HepG2 (cell line): ENCODE results near the gene EIF3J. TPM values are rescaled to one million over a fixed set of nuclear protein-coding genes. Genes with fewer than 3 reads are reported as not detected.

Source experiments
- IRX3 ChIP-seq: sonication (generic); formaldehyde crosslinking; IDR thresholded peaks from 2 replicates; pipeline ENCODE4 v1.8.1; 2023; ENCODE audit warnings: mild to moderate bottlenecking, low read depth, missing genetic modification reagents, borderline replicate concordance
- JARID2 ChIP-seq: sonication (generic); formaldehyde crosslinking; IDR thresholded peaks from 2 replicates; pipeline ENCODE4 v1.8.1; 2023; ENCODE audit warnings: missing genetic modification reagents, inconsistent platforms; ENCODE audit not compliant: insufficient replicate concordance
- MEF2D ChIP-seq: sonication (generic); formaldehyde crosslinking; IDR thresholded peaks from 2 replicates; pipeline ENCODE4 v1.5.1; 2020; ENCODE audit warnings: mild to moderate bottlenecking, missing genetic modification reagents
- SALL1 ChIP-seq: sonication (generic); formaldehyde crosslinking; IDR thresholded peaks from 2 replicates; pipeline ENCODE4 v1.8.0; 2022; ENCODE audit warnings: mild to moderate bottlenecking, missing genetic modification reagents
- SP2 ChIP-seq: sonication (generic); formaldehyde crosslinking; IDR thresholded peaks from 2 replicates; pipeline ENCODE4 v1.5.1; 2020; ENCODE audit warnings: mild to moderate bottlenecking, missing genetic modification reagents
- ZNF44 ChIP-seq: sonication (generic); formaldehyde crosslinking; IDR thresholded peaks from 2 replicates; pipeline ENCODE4 v1.5.1; 2020; ENCODE audit warnings: mild to moderate bottlenecking, missing genetic modification reagents
- polyA plus RNA-seq, 8 experiments: library from polyadenylated mRNA; depleted of rRNA in 3 of 8; stranded (reverse) in 7 of 8; unstranded in 1 of 8; fragments of >200 nt; fragmentation: Illumina TruSeq in 4 of 8; extraction: Trizol in 4 of 8; gene quantifications; 2 replicates each; pipeline versions ENCODE4 v1.2.1 to v1.2.3, GENCODE V29; 2011 to 2016; ENCODE audit warnings: low read depth in 4 of 8, missing spikeins in 1 of 8, mixed read lengths in 1 of 8; ENCODE audit not compliant: insufficient read depth in 1 of 8
- total RNA-seq, 5 experiments: library from RNA; depleted of rRNA; stranded (reverse); fragments of >200 nt; fragmentation: Illumina TruSeq; extraction: Trizol; gene quantifications; 2 replicates each; pipeline ENCODE4 v1.2.3, GENCODE V29; 2016; ENCODE audit warnings: low read depth in 1 of 5
- TF ChIP-seq, protein P1 (sequence below): sonication (generic); formaldehyde crosslinking; IDR thresholded peaks from 2 replicates; pipeline ENCODE4 v1.4.0; 2020; ENCODE audit warnings: missing genetic modification reagents
- TF ChIP-seq, protein P2 (sequence below): sonication (generic); formaldehyde crosslinking; IDR thresholded peaks from 2 replicates; pipeline ENCODE4 v1.5.0; 2020; ENCODE audit warnings: mild to moderate bottlenecking, missing genetic modification reagents, borderline replicate concordance
- TF ChIP-seq, protein P3 (sequence below): sonication (generic); formaldehyde crosslinking; IDR thresholded peaks from 2 replicates; pipeline ENCODE4 v1.5.0; 2020; ENCODE audit warnings: mild to moderate bottlenecking, missing genetic modification reagents
- TF ChIP-seq, protein P4 (sequence below): sonication (generic); formaldehyde crosslinking; IDR thresholded peaks from 2 replicates; pipeline ENCODE4 v1.9.0; 2021; ENCODE audit warnings: missing genetic modification reagents, borderline replicate concordance

The EIF3J gene
- total and polyA plus RNA-seq, 2 of the 13 experiments (the other 11 are each of a cell fraction or from before 2014, with no cell fraction given): 51.7 to 69.2 TPM

DNA sequence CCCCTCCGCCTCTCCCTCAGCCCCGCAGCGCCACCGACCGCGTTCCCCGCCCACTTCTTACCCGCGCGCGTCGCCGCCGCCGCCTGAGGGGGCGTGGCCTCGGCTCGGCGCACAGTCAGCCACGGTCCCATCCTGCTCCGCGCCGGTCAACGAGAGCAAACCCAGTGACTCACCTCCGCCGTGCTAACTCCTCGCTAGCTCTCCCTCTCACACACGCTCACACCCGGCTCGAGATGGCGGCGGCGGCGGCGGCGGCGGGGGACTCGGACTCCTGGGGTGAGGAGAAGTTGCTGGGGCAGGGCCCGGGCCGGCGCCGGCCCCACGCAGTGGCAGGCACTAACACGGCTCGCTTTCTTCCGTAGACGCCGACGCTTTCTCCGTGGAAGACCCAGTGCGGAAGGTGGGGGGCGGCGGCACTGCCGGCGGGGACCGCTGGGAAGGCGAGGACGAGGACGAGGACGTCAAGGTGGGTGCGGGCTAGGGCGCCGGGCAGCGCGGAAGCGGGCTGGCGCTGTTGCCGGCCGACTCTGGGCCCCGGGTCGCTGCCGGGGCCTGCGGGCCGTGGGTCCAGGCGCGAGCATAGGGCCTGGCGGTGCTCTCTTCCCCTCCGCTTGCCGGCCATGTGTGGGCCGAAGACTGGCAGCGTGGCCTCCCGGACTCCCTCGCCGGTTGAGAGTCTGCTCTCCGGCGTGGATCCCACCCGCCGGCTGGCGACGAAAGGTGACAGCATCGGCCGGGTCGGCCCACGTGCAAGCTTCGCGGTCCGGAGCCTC is at the start of gene EIF3J (continued):
- TF ChIP-seq, protein P1, sequence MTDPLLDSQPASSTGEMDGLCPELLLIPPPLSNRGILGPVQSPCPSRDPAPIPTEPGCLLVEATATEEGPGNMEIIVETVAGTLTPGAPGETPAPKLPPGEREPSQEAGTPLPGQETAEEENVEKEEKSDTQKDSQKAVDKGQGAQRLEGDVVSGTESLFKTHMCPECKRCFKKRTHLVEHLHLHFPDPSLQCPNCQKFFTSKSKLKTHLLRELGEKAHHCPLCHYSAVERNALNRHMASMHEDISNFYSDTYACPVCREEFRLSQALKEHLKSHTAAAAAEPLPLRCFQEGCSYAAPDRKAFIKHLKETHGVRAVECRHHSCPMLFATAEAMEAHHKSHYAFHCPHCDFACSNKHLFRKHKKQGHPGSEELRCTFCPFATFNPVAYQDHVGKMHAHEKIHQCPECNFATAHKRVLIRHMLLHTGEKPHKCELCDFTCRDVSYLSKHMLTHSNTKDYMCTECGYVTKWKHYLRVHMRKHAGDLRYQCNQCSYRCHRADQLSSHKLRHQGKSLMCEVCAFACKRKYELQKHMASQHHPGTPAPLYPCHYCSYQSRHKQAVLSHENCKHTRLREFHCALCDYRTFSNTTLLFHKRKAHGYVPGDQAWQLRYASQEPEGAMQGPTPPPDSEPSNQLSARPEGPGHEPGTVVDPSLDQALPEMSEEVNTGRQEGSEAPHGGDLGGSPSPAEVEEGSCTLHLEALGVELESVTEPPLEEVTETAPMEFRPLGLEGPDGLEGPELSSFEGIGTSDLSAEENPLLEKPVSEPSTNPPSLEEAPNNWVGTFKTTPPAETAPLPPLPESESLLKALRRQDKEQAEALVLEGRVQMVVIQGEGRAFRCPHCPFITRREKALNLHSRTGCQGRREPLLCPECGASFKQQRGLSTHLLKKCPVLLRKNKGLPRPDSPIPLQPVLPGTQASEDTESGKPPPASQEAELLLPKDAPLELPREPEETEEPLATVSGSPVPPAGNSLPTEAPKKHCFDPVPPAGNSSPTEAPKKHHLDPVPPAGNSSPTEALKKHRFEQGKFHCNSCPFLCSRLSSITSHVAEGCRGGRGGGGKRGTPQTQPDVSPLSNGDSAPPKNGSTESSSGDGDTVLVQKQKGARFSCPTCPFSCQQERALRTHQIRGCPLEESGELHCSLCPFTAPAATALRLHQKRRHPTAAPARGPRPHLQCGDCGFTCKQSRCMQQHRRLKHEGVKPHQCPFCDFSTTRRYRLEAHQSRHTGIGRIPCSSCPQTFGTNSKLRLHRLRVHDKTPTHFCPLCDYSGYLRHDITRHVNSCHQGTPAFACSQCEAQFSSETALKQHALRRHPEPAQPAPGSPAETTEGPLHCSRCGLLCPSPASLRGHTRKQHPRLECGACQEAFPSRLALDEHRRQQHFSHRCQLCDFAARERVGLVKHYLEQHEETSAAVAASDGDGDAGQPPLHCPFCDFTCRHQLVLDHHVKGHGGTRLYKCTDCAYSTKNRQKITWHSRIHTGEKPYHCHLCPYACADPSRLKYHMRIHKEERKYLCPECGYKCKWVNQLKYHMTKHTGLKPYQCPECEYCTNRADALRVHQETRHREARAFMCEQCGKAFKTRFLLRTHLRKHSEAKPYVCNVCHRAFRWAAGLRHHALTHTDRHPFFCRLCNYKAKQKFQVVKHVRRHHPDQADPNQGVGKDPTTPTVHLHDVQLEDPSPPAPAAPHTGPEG (CRISPR knock-in tag): peak; percentile 74; the same call in 1 of the 2 replicates
- TF ChIP-seq, protein P2, sequence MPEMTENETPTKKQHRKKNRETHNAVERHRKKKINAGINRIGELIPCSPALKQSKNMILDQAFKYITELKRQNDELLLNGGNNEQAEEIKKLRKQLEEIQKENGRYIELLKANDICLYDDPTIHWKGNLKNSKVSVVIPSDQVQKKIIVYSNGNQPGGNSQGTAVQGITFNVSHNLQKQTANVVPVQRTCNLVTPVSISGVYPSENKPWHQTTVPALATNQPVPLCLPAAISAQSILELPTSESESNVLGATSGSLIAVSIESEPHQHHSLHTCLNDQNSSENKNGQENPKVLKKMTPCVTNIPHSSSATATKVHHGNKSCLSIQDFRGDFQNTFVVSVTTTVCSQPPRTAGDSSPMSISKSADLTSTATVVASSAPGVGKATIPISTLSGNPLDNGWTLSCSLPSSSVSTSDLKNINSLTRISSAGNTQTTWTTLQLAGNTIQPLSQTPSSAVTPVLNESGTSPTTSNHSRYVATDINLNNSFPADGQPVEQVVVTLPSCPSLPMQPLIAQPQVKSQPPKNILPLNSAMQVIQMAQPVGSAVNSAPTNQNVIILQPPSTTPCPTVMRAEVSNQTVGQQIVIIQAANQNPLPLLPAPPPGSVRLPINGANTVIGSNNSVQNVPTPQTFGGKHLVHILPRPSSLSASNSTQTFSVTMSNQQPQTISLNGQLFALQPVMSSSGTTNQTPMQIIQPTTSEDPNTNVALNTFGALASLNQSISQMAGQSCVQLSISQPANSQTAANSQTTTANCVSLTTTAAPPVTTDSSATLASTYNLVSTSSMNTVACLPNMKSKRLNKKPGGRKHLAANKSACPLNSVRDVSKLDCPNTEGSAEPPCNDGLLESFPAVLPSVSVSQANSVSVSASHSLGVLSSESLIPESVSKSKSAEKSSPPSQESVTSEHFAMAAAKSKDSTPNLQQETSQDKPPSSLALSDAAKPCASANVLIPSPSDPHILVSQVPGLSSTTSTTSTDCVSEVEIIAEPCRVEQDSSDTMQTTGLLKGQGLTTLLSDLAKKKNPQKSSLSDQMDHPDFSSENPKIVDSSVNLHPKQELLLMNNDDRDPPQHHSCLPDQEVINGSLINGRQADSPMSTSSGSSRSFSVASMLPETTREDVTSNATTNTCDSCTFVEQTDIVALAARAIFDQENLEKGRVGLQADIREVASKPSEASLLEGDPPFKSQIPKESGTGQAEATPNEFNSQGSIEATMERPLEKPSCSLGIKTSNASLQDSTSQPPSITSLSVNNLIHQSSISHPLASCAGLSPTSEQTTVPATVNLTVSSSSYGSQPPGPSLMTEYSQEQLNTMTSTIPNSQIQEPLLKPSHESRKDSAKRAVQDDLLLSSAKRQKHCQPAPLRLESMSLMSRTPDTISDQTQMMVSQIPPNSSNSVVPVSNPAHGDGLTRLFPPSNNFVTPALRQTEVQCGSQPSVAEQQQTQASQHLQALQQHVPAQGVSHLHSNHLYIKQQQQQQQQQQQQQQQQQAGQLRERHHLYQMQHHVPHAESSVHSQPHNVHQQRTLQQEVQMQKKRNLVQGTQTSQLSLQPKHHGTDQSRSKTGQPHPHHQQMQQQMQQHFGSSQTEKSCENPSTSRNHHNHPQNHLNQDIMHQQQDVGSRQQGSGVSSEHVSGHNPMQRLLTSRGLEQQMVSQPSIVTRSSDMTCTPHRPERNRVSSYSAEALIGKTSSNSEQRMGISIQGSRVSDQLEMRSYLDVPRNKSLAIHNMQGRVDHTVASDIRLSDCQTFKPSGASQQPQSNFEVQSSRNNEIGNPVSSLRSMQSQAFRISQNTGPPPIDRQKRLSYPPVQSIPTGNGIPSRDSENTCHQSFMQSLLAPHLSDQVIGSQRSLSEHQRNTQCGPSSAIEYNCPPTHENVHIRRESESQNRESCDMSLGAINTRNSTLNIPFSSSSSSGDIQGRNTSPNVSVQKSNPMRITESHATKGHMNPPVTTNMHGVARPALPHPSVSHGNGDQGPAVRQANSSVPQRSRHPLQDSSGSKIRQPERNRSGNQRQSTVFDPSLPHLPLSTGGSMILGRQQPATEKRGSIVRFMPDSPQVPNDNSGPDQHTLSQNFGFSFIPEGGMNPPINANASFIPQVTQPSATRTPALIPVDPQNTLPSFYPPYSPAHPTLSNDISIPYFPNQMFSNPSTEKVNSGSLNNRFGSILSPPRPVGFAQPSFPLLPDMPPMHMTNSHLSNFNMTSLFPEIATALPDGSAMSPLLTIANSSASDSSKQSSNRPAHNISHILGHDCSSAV: no peak
- TF ChIP-seq IRX3 (CRISPR knock-in tag) (no peak), MEF2D (CRISPR knock-in tag) (no peak), SALL1 (CRISPR knock-in tag) (peak; percentile 25; the same call in 1 of the 2 replicates), ZNF44 (CRISPR knock-in tag) (no peak), JARID2 (CRISPR knock-in tag) (no peak), SP2 (CRISPR knock-in tag) (no peak; the same call in 1 of the 2 replicates)
- TF ChIP-seq, protein P3, sequence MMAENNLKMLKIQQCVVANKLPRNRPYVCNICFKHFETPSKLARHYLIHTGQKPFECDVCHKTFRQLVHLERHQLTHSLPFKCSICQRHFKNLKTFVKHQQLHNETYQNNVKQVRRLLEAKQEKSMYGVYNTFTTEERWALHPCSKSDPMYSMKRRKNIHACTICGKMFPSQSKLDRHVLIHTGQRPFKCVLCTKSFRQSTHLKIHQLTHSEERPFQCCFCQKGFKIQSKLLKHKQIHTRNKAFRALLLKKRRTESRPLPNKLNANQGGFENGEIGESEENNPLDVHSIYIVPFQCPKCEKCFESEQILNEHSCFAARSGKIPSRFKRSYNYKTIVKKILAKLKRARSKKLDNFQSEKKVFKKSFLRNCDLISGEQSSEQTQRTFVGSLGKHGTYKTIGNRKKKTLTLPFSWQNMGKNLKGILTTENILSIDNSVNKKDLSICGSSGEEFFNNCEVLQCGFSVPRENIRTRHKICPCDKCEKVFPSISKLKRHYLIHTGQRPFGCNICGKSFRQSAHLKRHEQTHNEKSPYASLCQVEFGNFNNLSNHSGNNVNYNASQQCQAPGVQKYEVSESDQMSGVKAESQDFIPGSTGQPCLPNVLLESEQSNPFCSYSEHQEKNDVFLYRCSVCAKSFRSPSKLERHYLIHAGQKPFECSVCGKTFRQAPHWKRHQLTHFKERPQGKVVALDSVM: peak; percentile 51; the same call in 1 of the 2 replicates
- TF ChIP-seq, protein P4, sequence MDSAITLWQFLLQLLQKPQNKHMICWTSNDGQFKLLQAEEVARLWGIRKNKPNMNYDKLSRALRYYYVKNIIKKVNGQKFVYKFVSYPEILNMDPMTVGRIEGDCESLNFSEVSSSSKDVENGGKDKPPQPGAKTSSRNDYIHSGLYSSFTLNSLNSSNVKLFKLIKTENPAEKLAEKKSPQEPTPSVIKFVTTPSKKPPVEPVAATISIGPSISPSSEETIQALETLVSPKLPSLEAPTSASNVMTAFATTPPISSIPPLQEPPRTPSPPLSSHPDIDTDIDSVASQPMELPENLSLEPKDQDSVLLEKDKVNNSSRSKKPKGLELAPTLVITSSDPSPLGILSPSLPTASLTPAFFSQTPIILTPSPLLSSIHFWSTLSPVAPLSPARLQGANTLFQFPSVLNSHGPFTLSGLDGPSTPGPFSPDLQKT (CRISPR knock-in tag): no peak
